LHCN-M2 (cell line): ENCODE data around the gene FOXK1. TPM values are rescaled to one million over a fixed set of nuclear protein-coding genes. Genes with fewer than 3 reads are reported as not detected.
A peak's percentile ranks its signal among the peaks of the same experiment; 100 is the strongest.

Source experiments
- DNase-seq: peaks from one replicate; pipeline ENCODE4 v3.0.0-alpha.2; 2012; ENCODE audit warnings: low read depth
- total RNA-seq: library from RNA; depleted of rRNA; stranded (reverse); fragments of >200 nt; gene quantifications from 2 replicates; pipeline ENCODE4 v1.2.3, GENCODE V29; 2014

Gene FOXK1
- total RNA-seq, 1 experiment from 2014 or later = 19.2 TPM

- DNase-seq = no peak
Measured at GRCh38 chr7:4722308-4722707, 40.2 kb downstream of the FOXK1 start.

- DNase-seq = no peak
Measured at GRCh38 chr7:4722960-4723630, 41.0 kb downstream of the FOXK1 start.

- peak; percentile 56 for DNase-seq
Measured at GRCh38 chr7:4724648-4725013, 42.5 kb downstream of the FOXK1 start.

- DNase-seq = peak; percentile 89
Measured at GRCh38 chr7:4725014-4725849, 43.1 kb downstream of the FOXK1 start.

GRCh38 chr7:4725850-4726450, 43.9 kb downstream of the FOXK1 start:
- no peak for DNase-seq

- no peak for DNase-seq
Measured at GRCh38 chr7:4726566-4726965, 44.5 kb downstream of the FOXK1 start.

GRCh38 chr7:4727914-4728705, 46.0 kb downstream of the FOXK1 start:
- no peak for DNase-seq

GRCh38 chr7:4729266-4729665, 47.2 kb downstream of the FOXK1 start:
- DNase-seq = no peak

- DNase-seq = no peak
Measured at GRCh38 chr7:4730276-4730675, 48.2 kb downstream of the FOXK1 start.

- DNase-seq = no peak
Measured at GRCh38 chr7:4730971-4731370, 48.9 kb downstream of the FOXK1 start.

GRCh38 chr7:4731803-4732202, 49.7 kb downstream of the FOXK1 start:
- DNase-seq = no peak

- no peak for DNase-seq
Measured at GRCh38 chr7:4733936-4734528, 51.9 kb downstream of the FOXK1 start.

- DNase-seq = no peak
Measured at GRCh38 chr7:4734587-4735345, 52.7 kb downstream of the FOXK1 start.

GRCh38 chr7:4737300-4737699, 55.2 kb downstream of the FOXK1 start:
- no peak for DNase-seq

GRCh38 chr7:4738711-4739527, 56.8 kb downstream of the FOXK1 start:
- DNase-seq = peak; percentile 90

GRCh38 chr7:4739528-4739992, 57.5 kb downstream of the FOXK1 start:
- peak; percentile 67 for DNase-seq

GRCh38 chr7:4740796-4741195, 58.7 kb downstream of the FOXK1 start:
- no peak for DNase-seq

- DNase-seq = no peak
Measured at GRCh38 chr7:4742051-4742573, 60.0 kb downstream of the FOXK1 start.

- no peak for DNase-seq
Measured at GRCh38 chr7:4742852-4743251, 60.8 kb downstream of the FOXK1 start.
